Smooth muscle cell (in vitro differentiated cells): Measurements from ENCODE around the gene ARHGAP8. TPM values are rescaled to one million over a fixed set of nuclear protein-coding genes. Genes with fewer than 3 reads are reported as not detected.
"Not testable (repeated sequence)": the region's sequence is repeated elsewhere in the genome, so short reads cannot be mapped to it uniquely, and the experiment has no call there.

Experiments used
- DNase-seq: peaks from one replicate; lab custom pipeline; 2025; ENCODE audit not compliant: unreplicated experiment; lab: John Stamatoyannopoulos, UW
- H2AFZ ChIP-seq: fragments of 200-600 bp; sonication (generic); 2 replicates; pipeline ENCODE4 v1.6.0; 2016; ENCODE audit warnings: antibody characterized with exemption, low read depth, mild to moderate bottlenecking
- H3F3A ChIP-seq: fragments of 200-600 bp; sonication (generic); 2 replicates; pipeline ENCODE4 v1.6.0; 2017; ENCODE audit warnings: antibody characterized with exemption, low read depth
- H3K27ac ChIP-seq: fragments of 200-600 bp; sonication (generic); 2 replicates; pipeline ENCODE4 v1.5.1; 2016; ENCODE audit warnings: low read depth, mild to moderate bottlenecking
- H3K27me3 ChIP-seq: fragments of 200-600 bp; sonication (generic); 2 replicates; pipeline ENCODE4 v1.6.1; 2016; ENCODE audit warnings: low read depth, mild to moderate bottlenecking
- H3K36me3 ChIP-seq: fragments of 200-600 bp; sonication (generic); 2 replicates; pipeline ENCODE4 v1.5.1; 2016; ENCODE audit warnings: low read depth
- H3K4me1 ChIP-seq: fragments of 200-600 bp; sonication (generic); 2 replicates; pipeline ENCODE4 v1.5.1; 2016; ENCODE audit warnings: low read depth
- H3K4me2 ChIP-seq: fragments of 200-600 bp; sonication (generic); 2 replicates; pipeline ENCODE4 v1.6.0; 2016; ENCODE audit warnings: mild to moderate bottlenecking
- H3K4me3 ChIP-seq: fragments of 200-600 bp; sonication (generic); 2 replicates; pipeline ENCODE4 v1.5.1; 2016; ENCODE audit warnings: mild to moderate bottlenecking
- H3K79me2 ChIP-seq: fragments of 200-600 bp; sonication (generic); 2 replicates; pipeline ENCODE4 v1.6.0; 2016; ENCODE audit warnings: low read depth, mild to moderate bottlenecking
- H3K9ac ChIP-seq: fragments of 200-600 bp; sonication (generic); 2 replicates; pipeline ENCODE4 v1.6.0; 2016; ENCODE audit warnings: low read depth
- H3K9me3 ChIP-seq: fragments of 200-600 bp; sonication (generic); replicated peaks from 2 replicates; pipeline ENCODE4 v1.5.1; 2016; ENCODE audit warnings: low read depth
- H4K20me1 ChIP-seq: fragments of 200-600 bp; sonication (generic); 2 replicates; pipeline ENCODE4 v1.6.0; 2016; ENCODE audit warnings: low read depth
- WGBS: methylation state at CpG from one replicate; pipeline ENCODE4 v1.1.7; 2016; ENCODE audit warnings: low lambda C conversion rate; 5-methylcytosine and 5-hydroxymethylcytosine counted together
- polyA plus RNA-seq: library from polyadenylated mRNA; unstranded; fragments of >200 nt; fragmentation: Nextera tagmentation; extraction: Ambion mirVana; gene quantifications from 2 replicates; pipeline ENCODE4 v1.2.1, GENCODE V29; 2016
- total RNA-seq: library from RNA; depleted of rRNA; stranded (reverse); fragments of >200 nt; gene quantifications from 2 replicates; pipeline ENCODE4 v1.2.3, GENCODE V29; 2014
- TF ChIP-seq, protein P1 (sequence below): fragments of 200-600 bp; sonication (generic); IDR thresholded peaks from 2 replicates; pipeline ENCODE4 v1.5.1; 2017; ENCODE audit warnings: borderline replicate concordance, mild to moderate bottlenecking, antibody characterized with exemption; ENCODE audit not compliant: insufficient read depth, poor library complexity, severe bottlenecking

The ARHGAP8 gene
- total and polyA plus RNA-seq, 2 experiments from 2014 or later = 5.8 to 11.4 TPM

DNA sequence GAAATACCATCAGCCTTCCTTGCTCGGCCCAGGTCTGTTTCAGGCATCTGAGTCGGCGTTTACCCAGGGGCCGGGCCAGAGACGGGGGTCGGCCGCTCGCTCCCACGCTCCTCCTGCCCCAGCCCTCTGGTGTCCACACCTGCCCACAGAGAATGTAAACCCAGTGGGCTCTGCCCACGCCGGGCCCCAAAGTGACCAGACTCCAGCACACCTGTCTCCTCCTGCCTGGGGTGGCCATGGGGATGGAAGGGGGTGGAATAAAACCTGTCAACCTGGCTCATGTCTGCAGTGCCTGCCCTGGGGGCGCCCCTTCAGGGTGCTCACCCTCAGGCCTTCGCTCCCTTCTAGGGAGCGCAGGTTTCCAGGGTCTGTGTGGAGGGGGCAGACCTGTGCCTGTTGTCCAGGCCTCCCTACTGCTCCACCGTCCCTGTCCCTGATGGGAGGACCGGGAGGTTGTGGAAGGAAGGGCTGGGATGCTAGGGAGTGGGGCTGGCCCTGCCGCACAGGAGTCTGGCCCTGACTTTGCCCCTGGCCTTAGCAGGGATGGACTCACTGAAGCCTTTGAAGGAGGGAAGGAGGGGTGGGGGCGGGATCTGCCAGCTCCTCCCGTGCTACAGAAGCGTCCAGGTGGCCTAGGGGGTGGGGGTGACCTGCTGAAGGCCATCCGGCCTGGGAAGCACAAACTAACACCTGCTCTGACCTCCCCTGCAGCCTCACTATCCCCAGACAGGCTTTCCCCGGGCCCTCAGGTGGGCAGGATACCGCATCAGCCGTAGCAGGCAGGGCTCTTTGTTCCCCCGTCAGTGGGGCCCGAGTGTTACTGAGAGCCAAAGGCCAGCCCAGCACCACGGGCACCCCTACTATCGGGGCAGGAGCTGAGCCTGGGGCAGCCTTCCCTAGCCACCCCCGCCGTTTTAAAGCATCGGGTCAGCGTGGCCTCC lies 14.7 kb upstream of the ARHGAP8 start:
- DNase-seq = no peak
- Histone ChIP-seq H3F3A (no peaks in the 10 kb centered on the region), H3K79me2 (no peaks in the 10 kb centered on the region), H3K4me2 (no peak overlapping the region), H3K9me3 (no peaks in the 10 kb centered on the region), H3K9ac (no peak overlapping the region), H3K4me3 (no peak overlapping the region), H3K27me3 (no peaks in the 10 kb centered on the region), H3K27ac (no peak overlapping the region), H4K20me1 (peaks cover 32% of the 10 kb centered on the region), H3K4me1 (no peaks in the 10 kb centered on the region), H2AFZ (no peak overlapping the region), H3K36me3 (no peaks in the 10 kb centered on the region)
- TF ChIP-seq, protein P1, sequence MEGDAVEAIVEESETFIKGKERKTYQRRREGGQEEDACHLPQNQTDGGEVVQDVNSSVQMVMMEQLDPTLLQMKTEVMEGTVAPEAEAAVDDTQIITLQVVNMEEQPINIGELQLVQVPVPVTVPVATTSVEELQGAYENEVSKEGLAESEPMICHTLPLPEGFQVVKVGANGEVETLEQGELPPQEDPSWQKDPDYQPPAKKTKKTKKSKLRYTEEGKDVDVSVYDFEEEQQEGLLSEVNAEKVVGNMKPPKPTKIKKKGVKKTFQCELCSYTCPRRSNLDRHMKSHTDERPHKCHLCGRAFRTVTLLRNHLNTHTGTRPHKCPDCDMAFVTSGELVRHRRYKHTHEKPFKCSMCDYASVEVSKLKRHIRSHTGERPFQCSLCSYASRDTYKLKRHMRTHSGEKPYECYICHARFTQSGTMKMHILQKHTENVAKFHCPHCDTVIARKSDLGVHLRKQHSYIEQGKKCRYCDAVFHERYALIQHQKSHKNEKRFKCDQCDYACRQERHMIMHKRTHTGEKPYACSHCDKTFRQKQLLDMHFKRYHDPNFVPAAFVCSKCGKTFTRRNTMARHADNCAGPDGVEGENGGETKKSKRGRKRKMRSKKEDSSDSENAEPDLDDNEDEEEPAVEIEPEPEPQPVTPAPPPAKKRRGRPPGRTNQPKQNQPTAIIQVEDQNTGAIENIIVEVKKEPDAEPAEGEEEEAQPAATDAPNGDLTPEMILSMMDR = no peak
- WGBS = 68% methylated on average over 32 of the region's 32 CpGs

DNA sequence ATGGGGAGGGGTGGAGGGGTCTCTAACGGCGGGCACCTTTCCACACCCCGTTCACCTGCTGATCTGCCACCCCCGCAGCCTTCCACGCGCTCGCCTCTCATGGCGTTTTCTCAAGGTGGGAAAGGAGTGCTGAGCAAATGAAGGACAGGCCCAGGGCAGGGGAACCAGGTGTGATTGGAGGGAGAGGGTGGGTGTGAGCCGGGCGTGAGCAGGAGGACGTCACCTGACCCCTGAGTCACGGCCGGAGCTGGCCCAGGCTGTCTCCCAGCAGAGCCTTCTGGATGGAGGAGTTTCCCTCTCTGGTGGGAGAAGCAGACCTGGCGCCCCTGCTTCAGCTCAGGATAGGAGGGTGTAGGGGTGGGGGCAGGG lies 14.0 kb upstream of the ARHGAP8 start:
- H3K4me1 ChIP-seq = no peaks in the 10 kb centered on the region
- WGBS = 57% methylated on average over 14 of the region's 14 CpGs
- no peaks in the 10 kb centered on the region for H3K36me3 ChIP-seq
- H3F3A ChIP-seq = no peaks in the 10 kb centered on the region
- no peaks in the 10 kb centered on the region for H3K79me2 ChIP-seq
- peaks cover 32% of the 10 kb centered on the region for H4K20me1 ChIP-seq
- no peak overlapping the region for H3K9ac ChIP-seq
- H3K4me3 ChIP-seq = no peak overlapping the region
- no peaks in the 10 kb centered on the region for H3K9me3 ChIP-seq
- H2AFZ ChIP-seq = no peak overlapping the region
- H3K27me3 ChIP-seq = no peaks in the 10 kb centered on the region
- H3K4me2 ChIP-seq = no peak overlapping the region
- H3K27ac ChIP-seq = no peak overlapping the region
- TF ChIP-seq, protein P1 = no peak
- DNase-seq = no peak

DNA sequence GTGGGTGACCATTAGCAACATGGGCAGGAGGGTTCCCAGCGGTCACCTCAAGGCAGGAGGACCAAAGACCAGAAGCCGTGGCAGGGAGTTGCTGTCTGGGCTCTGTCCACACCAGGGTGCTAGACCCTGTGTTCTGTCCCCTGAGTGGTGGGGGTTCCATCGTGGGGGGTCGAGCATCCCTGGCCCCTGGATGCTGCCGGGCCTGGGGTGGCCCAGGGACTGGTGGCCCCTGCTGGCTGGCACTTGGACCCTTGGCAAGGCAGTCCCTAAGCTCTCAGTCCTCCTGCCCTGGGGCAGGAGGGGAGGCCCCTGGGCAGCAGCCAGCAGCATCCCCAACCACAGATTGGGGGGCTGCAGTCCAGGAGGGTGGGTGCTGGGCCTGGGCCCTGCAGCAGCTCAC lies 13.4 kb upstream of the ARHGAP8 start:
- no peak for DNase-seq
- Histone ChIP-seq H2AFZ (no peak overlapping the region), H3K27me3 (no peaks in the 10 kb centered on the region), H3K27ac (no peak overlapping the region), H3K4me3 (no peak overlapping the region), H3K36me3 (no peaks in the 10 kb centered on the region), H3K79me2 (no peaks in the 10 kb centered on the region), H3K9me3 (no peaks in the 10 kb centered on the region), H3K9ac (no peak overlapping the region), H4K20me1 (peaks cover 32% of the 10 kb centered on the region), H3K4me1 (no peaks in the 10 kb centered on the region), H3F3A (no peaks in the 10 kb centered on the region), H3K4me2 (no peak overlapping the region)
- WGBS = 84% methylated on average over 5 of the region's 5 CpGs
- TF ChIP-seq, protein P1 = no peak

DNA sequence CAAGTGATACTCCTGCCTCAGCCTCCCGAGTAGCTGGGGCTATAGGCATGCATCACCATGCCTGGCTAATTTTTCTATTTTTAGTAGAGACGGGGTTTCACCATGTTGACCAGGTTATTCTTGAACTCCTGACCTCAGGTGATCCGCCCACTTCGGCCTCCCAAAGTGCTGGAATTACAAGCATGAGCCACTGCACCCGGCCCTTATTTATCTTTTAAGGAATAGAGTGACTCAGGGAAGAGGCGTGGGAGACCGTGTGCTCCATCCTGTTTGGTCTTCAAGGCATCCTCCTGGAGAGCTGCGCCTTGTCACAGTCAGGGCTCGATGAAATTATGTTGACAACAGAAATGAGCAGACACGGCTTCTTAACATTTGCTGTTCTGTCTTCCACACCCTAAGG lies 12.7 kb upstream of the ARHGAP8 start:
- H3K9ac ChIP-seq, DNase-seq, H3K4me1 ChIP-seq, H3K4me3 ChIP-seq, H3K4me2 ChIP-seq, H3K27ac ChIP-seq, H3K27me3 ChIP-seq, H3K9me3 ChIP-seq, H3K79me2 ChIP-seq, H2AFZ ChIP-seq, H3F3A ChIP-seq, H3K36me3 ChIP-seq: not testable (repeated sequence)
- 31% methylated on average over 10 of the region's 10 CpGs for WGBS
- peaks cover 32% of the 10 kb centered on the region for H4K20me1 ChIP-seq
